ENCODE data around the gene TMIGD1. TPM values are rescaled to one million over a fixed set of nuclear protein-coding genes. Genes with fewer than 3 reads are reported as not detected.

Gene TMIGD1, protein sequence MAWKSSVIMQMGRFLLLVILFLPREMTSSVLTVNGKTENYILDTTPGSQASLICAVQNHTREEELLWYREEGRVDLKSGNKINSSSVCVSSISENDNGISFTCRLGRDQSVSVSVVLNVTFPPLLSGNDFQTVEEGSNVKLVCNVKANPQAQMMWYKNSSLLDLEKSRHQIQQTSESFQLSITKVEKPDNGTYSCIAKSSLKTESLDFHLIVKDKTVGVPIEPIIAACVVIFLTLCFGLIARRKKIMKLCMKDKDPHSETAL
- not detected in 2 replicates for polyA plus RNA-seq (2012; rRNA removed)
- not detected in 2 replicates for polyA plus RNA-seq (2012; cell fraction: cytosol; rRNA removed)
- not detected in 2 replicates for polyA plus RNA-seq (2012; cell fraction: nucleus; rRNA removed)

DNA sequence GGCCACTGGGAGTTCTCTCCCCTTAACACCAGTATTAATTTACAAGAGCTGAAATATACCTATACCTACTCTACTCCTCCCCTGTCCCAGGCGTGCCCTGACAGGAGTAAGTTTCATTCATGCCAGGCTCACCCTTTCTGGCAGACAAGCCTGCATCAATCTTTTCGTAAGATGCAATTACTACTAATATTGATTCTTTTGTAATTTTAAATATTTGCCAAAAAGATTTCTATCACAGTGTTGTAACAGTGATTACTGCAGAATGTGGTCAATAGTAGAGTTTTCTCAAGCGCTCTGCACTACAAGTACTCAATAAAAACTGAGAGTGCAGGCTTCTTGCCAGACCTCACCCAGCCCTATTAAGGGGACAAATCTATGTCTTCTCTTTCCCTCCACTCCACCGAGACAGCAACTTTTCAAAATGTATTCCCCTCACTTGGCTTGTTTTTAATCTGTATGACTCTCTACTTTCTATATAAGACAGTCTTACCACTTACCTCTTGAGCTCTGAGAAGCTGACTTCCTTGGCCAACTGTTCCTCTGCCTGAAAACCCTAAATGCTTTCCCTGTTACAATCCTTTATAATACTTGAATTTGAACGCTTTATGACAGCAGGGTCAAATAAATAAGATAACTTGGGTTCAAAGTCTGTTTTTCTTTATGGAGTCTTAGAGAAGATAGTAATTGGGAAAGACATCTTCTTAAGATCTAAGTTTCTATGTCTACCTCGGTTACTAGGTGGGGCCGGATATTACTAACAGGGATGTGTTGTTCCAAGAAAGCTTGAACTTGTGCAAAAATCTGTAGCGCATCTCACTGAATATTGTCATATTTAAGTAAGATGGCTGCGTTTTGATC is at the start of gene TMIGD1:
Gene TMIGD1, minus strand, starts transcription at position 555 of the 858 bp plus-strand sequence. CDS start 1,924 bp downstream, outside the sequence.
- TF ChIP-seq GATA2 (CRISPR knock-in tag; IDR thresholded peaks at IDR 0.05) (no peak), MXI1 (IDR thresholded peaks at IDR 0.05; ENCODE audit: low read depth, low read length) (no peak), ELF1 (IDR thresholded peaks at IDR 0.05) (no peak), RCOR1 (IDR thresholded peaks at IDR 0.05; ENCODE audit: low read length) (no peak), FOXM1 (IDR thresholded peaks at IDR 0.05; ENCODE audit: low read depth) (no peak), RAD21 (IDR thresholded peaks at IDR 0.05; ENCODE audit: low read length) (no peak), POLR2AphosphoS5 (IDR thresholded peaks at IDR 0.05; ENCODE audit: low read depth, low read length) (no peak), TCF12 (IDR thresholded peaks at IDR 0.05) (no peak), RXRA (IDR thresholded peaks at IDR 0.05; ENCODE audit: borderline replicate concordance, low read depth) (no peak), NFIC (IDR thresholded peaks at IDR 0.05; ENCODE audit: borderline replicate concordance) (no peak), NRF1 (IDR thresholded peaks at IDR 0.05; ENCODE audit: low read depth, low read length) (no peak), RFX5 (IDR thresholded peaks at IDR 0.05; ENCODE audit: low read length) (no peak)
- TF ChIP-seq, protein P1, sequence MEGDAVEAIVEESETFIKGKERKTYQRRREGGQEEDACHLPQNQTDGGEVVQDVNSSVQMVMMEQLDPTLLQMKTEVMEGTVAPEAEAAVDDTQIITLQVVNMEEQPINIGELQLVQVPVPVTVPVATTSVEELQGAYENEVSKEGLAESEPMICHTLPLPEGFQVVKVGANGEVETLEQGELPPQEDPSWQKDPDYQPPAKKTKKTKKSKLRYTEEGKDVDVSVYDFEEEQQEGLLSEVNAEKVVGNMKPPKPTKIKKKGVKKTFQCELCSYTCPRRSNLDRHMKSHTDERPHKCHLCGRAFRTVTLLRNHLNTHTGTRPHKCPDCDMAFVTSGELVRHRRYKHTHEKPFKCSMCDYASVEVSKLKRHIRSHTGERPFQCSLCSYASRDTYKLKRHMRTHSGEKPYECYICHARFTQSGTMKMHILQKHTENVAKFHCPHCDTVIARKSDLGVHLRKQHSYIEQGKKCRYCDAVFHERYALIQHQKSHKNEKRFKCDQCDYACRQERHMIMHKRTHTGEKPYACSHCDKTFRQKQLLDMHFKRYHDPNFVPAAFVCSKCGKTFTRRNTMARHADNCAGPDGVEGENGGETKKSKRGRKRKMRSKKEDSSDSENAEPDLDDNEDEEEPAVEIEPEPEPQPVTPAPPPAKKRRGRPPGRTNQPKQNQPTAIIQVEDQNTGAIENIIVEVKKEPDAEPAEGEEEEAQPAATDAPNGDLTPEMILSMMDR (IDR thresholded peaks at IDR 0.05) = no peak
- TF ChIP-seq, protein P2, sequence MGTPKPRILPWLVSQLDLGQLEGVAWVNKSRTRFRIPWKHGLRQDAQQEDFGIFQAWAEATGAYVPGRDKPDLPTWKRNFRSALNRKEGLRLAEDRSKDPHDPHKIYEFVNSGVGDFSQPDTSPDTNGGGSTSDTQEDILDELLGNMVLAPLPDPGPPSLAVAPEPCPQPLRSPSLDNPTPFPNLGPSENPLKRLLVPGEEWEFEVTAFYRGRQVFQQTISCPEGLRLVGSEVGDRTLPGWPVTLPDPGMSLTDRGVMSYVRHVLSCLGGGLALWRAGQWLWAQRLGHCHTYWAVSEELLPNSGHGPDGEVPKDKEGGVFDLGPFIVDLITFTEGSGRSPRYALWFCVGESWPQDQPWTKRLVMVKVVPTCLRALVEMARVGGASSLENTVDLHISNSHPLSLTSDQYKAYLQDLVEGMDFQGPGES (IDR thresholded peaks at IDR 0.05; ENCODE audit: low read depth, low read length) = no peak
- TF ChIP-seq, protein P3, sequence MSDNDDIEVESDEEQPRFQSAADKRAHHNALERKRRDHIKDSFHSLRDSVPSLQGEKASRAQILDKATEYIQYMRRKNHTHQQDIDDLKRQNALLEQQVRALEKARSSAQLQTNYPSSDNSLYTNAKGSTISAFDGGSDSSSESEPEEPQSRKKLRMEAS (IDR thresholded peaks at IDR 0.05; ENCODE audit: low read depth) = no peak
- DNase-seq = no peak
- Histone ChIP-seq H3F3A (replicated peaks; ENCODE audit: insufficient read depth) (peaks cover 11% of the 10 kb centered on the region), H3K9me2 (no peaks in the 10 kb centered on the region), H4K20me1 (ENCODE audit: insufficient read depth) (no peaks in the 10 kb centered on the region), H3K27ac (ENCODE audit: low read depth in 2 of 2, low read length in 1 of 2) (peak within 1 kb of the TSS in 1 of 2 experiments; percentile 83; a peak in 1 of 4 replicates), H3K79me2 (ENCODE audit: insufficient read depth) (no peaks in the 10 kb centered on the region), H3K9me3 (no peaks in the 10 kb centered on the region), H3K9ac (no peak within 1 kb of the TSS), H3K27me3 (ENCODE audit: insufficient read depth) (no peaks in the 10 kb centered on the region), H3K4me1 (ENCODE audit: control insufficient read depth in 1 of 2, insufficient read depth in 2 of 2, low read depth in 1 of 2, low read length in 1 of 2) (peaks cover 2 to 8% of the 10 kb centered on the region in 2 experiments; a peak in 2 of 4 replicates), H3K4me2 (peak within 1 kb of the TSS; percentile 30; the same call in 1 of the 2 replicates), H3K4me3 (ENCODE audit: low read depth in 2 of 2, low read length in 1 of 2) (no peak within 1 kb of the TSS), H3K36me3 (replicated peaks in 1 of 2; ENCODE audit: control insufficient read depth in 1 of 2, insufficient read depth in 2 of 2, low read length in 1 of 2) (no peaks in the 10 kb centered on the region), H2AFZ (ENCODE audit: low read depth) (no peak within 1 kb of the TSS)
- ChIA-PET CTCF (interaction anchor here (0.8 to 3.4 kb wide), 3 partner anchors 7 to 228 kb away, joined by 3 to 22 read pairs (median 5); no protein-coding TSS in a partner anchor), POLR2A (no interaction called here)
- WGBS (ENCODE audit: low lambda C conversion rate) = 90% methylated on average over 9 of the region's 9 CpGs
